Nephron progenitor cell (in vitro differentiated cells): ENCODE measurements around the gene FANCI.

ENCODE experiments used
- DNase-seq: peaks from one replicate; pipeline ENCODE4 v3.0.0; 2021
- H3K27ac Mint-ChIP-seq: 2 replicates; pipeline ENCODE4 v1.8.0; 2021; ENCODE audit warnings: mild to moderate bottlenecking, moderate library complexity, mixed read lengths
- H3K27me3 Mint-ChIP-seq: 2 replicates; pipeline ENCODE4 v1.8.0; 2021; ENCODE audit warnings: mild to moderate bottlenecking, low read depth, mixed read lengths; ENCODE audit not compliant: poor library complexity
- H3K36me3 Mint-ChIP-seq: 2 replicates; pipeline ENCODE4 v1.8.0; 2021; ENCODE audit warnings: low read depth, mixed read lengths
- H3K4me1 Mint-ChIP-seq: 2 replicates; pipeline ENCODE4 v1.8.0; 2021; ENCODE audit warnings: mixed read lengths
- H3K4me3 Mint-ChIP-seq: 2 replicates; pipeline ENCODE4 v1.8.0; 2021; ENCODE audit warnings: mild to moderate bottlenecking, moderate library complexity, mixed read lengths
- H3K9me3 Mint-ChIP-seq: 2 replicates; pipeline ENCODE4 v1.8.0; 2021; ENCODE audit warnings: mild to moderate bottlenecking, moderate library complexity, mixed read lengths
- CTCF ChIP-seq: fragments of 200-600 bp; sonication (generic); IDR thresholded peaks from 2 replicates; pipeline ENCODE4 v1.5.0; 2021; ENCODE audit warnings: antibody characterized with exemption

The FANCI gene

GRCh38 chr15:89243691-89244573 is at the start of gene FANCI:
FANCI (plus strand) TSS chr15:89243979; CDS start chr15:89247648, 3,669 bp downstream.
- TF ChIP-seq CTCF, result no peak
- H3K27ac Mint-ChIP-seq, result peak within 1 kb of the TSS; percentile 81
- H3K27me3 Mint-ChIP-seq, result peaks cover 8% of the 10 kb centered on the region
- peak within 1 kb of the TSS; percentile 99 for H3K4me3 Mint-ChIP-seq
- H3K36me3 Mint-ChIP-seq, result peaks cover 32% of the 10 kb centered on the region
- DNase-seq, result peak; percentile 95
- H3K4me1 Mint-ChIP-seq, result peaks cover 32% of the 10 kb centered on the region
- H3K9me3 Mint-ChIP-seq, result peaks cover 18% of the 10 kb centered on the region

DNA sequence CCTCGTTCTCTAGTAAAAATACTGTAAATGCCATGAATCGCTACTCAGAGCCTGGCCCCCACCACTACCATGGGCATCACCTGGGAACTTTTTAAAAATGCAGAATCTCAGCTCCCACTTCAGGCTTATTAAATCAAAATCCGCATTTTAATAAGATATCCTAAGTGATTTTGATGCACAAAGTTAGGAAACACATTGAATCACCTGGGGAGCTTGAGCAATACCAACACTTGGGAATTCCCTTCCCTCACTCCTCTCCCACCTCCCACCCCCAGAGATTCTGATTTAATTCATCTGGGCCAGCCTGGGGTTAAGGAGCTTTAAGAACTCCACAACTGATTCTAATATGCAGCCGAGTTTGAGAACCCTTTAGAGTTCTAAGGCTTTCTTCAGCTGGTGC is 49.2 kb upstream of the FANCI start:
- Mint-ChIP-seq H3K36me3 (peaks cover 37% of the 10 kb centered on the region), H3K27ac (no peak overlapping the region), H3K9me3 (no peaks in the 10 kb centered on the region), H3K4me1 (peaks cover 37% of the 10 kb centered on the region), H3K4me3 (no peak overlapping the region), H3K27me3 (no peaks in the 10 kb centered on the region)
- no peak for DNase-seq
- no peak for TF ChIP-seq CTCF

DNA sequence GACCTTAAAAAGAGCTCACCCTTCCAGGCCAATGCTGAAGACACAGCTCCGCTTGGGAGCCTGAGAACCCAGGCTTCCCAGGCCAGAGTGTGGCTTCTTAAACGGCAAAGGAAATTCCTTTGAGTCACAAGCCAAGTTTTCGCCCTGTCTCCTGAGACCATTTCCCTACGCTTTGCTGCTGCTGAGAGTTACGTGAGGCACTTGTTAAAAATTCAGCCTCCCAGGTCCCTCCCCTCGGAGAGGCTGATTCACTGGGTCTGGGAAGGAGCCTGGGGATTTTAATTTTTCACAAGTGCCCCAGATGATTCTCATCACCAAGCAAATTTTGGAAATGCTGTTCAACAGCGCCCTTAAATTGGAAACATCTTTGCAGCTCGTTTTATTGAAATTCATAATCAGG is 47.9 kb upstream of the FANCI start:
- Mint-ChIP-seq H3K27me3 (no peaks in the 10 kb centered on the region), H3K36me3 (peaks cover 31% of the 10 kb centered on the region), H3K4me1 (peaks cover 46% of the 10 kb centered on the region), H3K27ac (no peak overlapping the region), H3K4me3 (no peak overlapping the region), H3K9me3 (no peaks in the 10 kb centered on the region)
- no peak for TF ChIP-seq CTCF
- no peak for DNase-seq

- peaks cover 48% of the 10 kb centered on the region for H3K4me1 Mint-ChIP-seq
- H3K27ac Mint-ChIP-seq, result no peak overlapping the region
- peaks cover 31% of the 10 kb centered on the region for H3K36me3 Mint-ChIP-seq
- H3K9me3 Mint-ChIP-seq, result no peaks in the 10 kb centered on the region
- no peak for TF ChIP-seq CTCF
- DNase-seq, result no peak
- no peak overlapping the region for H3K4me3 Mint-ChIP-seq
- no peaks in the 10 kb centered on the region for H3K27me3 Mint-ChIP-seq
Measured at GRCh38 chr15:89196241-89196640, 47.5 kb upstream of the FANCI start.

- H3K4me1 Mint-ChIP-seq, result peaks cover 46% of the 10 kb centered on the region
- DNase-seq, result no peak
- H3K36me3 Mint-ChIP-seq, result peaks cover 30% of the 10 kb centered on the region
- TF ChIP-seq CTCF, result no peak
- H3K9me3 Mint-ChIP-seq, result no peaks in the 10 kb centered on the region
- H3K27ac Mint-ChIP-seq, result peak overlapping the region; percentile 3
- no peaks in the 10 kb centered on the region for H3K27me3 Mint-ChIP-seq
- no peak overlapping the region for H3K4me3 Mint-ChIP-seq
Measured at GRCh38 chr15:89196994-89197393, 46.8 kb upstream of the FANCI start.

GRCh38 chr15:89197503-89197971 is 46.2 kb upstream of the FANCI start:
- H3K36me3 Mint-ChIP-seq, result peaks cover 27% of the 10 kb centered on the region
- peak overlapping the region; percentile 3 for H3K27ac Mint-ChIP-seq
- no peaks in the 10 kb centered on the region for H3K27me3 Mint-ChIP-seq
- H3K4me1 Mint-ChIP-seq, result peaks cover 44% of the 10 kb centered on the region
- no peak overlapping the region for H3K4me3 Mint-ChIP-seq
- DNase-seq, result peak; percentile 48
- H3K9me3 Mint-ChIP-seq, result no peaks in the 10 kb centered on the region
- no peak for TF ChIP-seq CTCF
